Stimulated activated naive CD4-positive, alpha-beta T cell treated with Interleukin-2 at 50 U/mL for 16 hours (primary cell): Measurements from ENCODE around the gene DOCK1.

Source experiments
- DNase-seq: peaks from one replicate; lab custom pipeline; 2025; lab: John Stamatoyannopoulos, UW

Gene DOCK1

DNA sequence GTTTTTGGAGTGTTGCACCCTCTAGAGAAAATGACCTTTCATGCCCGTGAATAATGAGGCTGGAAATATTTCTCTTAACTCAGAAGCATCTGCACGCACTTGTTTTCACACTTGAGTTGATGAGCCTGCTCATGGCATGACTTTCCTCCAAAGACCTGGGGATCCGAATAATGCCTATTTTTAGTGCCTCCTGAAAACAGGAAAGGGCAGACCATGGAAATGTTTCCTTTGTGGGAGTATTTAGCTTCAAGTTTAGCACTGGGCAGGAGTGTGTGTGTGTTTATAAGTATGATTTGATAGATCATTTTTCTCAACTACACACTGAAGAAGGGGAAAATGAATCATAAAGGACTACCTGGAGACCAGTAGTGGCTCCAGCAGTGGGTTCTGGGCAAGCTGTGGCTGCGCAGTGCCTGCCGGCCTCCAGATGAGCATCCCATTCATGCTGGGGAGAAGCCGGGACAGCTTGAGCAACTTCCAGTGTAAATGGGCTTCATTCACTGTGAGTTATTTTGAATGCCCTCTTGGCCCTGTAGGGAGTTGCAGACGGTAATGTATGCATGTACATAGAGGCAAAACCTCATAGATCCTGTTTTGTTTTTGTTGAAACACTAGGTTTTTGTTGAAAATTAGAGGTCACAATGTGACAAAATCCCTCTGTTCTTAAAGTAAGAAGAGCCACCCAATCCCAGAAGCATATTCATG is 408.9 kb downstream of the DOCK1 start:
- no peak for DNase-seq

DNA sequence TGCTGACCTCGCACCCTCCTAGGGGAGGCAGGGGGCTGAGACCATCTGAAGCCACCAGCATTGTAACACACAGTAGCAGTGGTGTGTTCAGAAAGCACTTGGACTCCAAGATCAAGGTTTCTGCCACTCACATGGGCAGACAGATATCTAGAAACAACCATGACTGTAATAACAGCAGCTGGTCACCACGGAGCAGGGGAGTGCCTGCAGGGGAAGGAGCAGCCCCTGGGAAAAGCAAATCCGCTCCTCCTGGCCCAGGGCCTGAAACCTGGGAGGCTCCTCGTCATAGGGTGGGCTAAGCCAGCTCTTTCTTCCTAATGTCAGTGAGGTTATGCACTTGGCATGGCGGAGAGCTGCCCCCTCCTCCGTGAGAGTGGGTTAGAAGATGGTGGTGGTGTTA is 409.6 kb downstream of the DOCK1 start:
- DNase-seq = no peak

DNA sequence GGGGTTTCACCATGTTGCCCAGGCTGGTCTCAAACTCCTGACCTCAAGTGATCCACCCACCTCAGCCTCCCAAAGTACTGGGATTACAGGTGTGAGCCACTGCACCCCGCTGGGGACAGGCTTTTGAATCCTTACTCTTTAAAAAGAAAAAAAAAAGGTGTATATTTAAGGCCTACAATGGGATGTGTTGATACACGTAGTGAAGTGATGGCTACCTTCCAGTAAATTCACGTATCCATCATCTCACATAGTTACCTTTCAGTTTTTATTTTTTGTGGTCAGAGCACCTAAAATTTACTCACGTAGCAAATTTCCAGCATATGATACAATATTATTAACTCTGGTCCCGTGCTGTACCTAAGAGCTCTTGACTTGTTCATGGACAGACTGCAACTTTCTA is 410.7 kb downstream of the DOCK1 start:
- DNase-seq = no peak

DNA sequence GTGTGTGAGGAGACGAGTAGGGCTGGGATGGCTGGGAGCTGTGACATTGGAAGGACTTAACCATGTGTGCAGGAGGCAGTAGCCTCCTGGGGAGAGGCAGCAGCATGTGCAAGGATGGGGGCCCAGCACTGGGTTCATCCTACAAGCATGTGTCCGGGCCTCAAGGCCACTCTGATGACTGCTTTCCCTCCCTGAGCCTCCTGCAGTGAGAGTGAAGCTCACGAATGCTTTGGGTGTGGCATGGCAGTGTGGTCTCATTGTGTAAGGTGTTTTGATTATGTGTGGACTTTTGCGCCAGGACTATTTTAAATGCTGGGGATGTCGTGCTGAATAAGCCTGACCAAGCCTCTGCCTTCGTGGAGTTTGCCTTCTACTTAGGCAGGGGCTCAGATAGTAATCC is 413.2 kb downstream of the DOCK1 start:
- no peak for DNase-seq

DNA sequence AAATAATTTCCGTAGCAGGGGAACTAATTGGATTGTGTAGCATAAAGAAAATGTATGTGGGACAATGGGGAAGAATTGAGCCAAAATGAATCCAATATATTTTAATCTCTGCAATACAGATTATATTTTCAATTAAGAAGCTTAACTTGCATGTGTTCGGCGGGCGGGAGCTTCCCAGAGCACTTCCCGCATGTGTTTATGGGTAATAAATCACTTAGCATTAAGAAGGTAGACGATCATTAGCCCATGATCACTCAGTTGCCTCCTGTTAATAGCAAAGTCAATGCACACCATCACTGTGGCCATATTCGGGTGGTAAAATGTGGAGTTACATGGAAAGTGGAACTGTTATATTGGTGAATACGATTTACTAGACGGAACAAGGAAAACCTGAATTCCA is 414.0 kb downstream of the DOCK1 start:
- DNase-seq = no peak

DNA sequence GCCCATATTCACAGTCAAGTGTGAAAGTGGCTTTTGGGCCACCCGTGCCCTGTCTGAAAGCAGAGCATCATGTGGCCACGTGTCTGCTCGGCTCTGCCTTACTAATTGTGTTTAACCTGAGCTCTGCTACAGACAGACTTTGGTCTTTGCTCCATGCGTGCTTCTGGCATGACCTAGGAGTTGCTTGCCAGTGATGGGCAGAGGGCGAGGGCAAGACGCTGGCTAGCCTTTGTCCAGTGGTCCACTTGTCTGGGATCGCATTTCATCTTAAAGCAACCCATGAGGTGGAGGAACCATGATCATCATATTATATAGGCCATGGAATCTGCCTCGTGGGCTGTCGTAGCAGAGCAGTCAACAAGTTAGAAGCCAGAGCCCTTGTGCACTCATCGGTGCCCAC is 414.5 kb downstream of the DOCK1 start:
- no peak for DNase-seq

DNA sequence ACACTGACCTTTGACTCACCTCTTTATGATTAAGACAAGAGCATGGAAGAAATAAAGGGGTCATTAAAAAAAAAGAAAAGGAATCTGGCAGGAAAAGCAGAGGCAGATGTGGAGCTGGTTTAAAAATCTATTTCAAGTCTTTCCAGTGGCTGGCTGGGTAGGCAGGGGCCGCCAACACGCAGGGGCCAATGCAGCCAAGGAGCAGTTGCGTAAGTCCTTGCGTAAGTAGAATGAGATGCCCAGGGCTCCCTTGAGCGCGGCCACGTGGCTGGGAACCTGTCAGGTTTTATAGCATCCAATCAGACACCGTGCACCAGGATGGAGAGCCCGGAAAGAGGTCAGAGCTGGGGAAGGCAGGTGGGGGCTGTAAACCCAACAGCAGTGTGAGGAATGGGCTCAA is 414.9 kb downstream of the DOCK1 start:
- no peak for DNase-seq

DNA sequence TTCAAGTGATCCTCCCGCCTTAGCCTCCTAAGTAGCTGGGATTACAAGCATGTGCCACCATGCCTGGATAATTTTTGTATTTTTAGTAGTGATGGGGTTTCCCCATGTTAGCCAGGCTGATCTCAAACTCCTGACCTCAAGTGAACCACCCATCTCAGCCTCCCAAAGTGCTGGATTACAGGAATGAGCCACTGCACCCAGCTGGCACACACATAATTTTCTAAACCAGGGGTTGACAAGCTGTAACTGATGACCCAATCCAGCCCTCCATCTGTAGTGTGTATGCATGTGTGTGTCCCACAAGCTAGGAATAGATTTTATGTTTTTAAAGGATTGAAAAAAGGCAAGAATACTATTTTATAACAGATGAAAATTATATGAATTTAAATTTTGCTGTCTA is 417.1 kb downstream of the DOCK1 start:
- DNase-seq = no peak

DNA sequence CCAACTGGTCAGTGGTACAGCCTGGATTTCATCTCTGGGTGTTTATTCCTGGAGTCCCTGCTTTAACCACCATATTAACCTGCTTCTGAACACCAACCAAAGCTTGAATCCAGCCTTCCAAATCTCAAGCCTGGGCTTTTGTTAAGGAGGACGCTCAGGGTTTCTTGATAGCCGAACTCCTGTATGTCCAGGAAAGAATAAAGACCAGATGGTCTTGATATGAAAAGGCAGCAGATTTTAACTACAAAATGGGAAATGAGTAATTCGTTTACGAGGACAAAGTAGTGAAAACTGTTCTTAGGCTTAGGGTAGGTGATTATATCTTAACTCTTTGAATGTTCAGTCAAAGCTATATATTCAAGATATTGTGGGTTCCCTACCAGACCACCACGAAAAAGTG is 420.3 kb downstream of the DOCK1 start:
- no peak for DNase-seq

DNA sequence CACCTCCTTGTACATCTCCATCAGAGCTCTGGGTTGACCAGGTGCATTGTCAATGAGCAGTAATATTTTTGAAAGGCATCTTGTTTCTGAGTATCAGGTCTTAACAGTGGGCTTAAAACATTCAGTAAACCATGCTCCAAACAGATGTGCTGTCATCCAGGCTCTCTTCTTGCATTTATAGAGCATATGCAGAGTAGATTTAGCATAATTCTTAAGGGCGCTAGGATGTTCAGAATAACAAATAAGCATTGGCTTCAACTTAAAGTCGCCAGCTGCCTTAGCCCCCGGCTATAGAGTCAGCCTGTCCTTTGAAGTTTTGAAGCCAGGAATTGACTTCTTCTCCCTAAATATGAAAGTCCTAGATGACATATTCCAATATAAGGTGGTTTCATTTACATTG is 421.7 kb downstream of the DOCK1 start:
- DNase-seq = no peak

DNA sequence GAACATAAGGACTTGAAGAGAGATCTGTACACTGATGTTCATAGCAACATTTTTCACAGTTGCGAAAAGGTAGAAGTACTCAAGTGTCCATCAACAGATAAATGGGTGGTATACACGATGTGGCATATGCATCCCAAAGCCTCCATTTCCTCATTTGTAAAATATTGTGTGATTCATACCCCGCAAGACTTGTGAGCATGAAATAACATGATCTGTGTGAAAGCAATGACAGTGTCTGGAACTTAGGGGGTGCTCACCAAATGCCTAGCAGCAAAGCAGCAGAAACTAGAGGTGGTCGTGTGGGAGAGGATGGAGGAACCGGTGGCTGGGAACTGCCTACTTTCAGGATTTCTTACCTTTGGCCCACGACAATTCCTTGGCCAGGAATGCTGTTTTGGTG is 426.5 kb downstream of the DOCK1 start:
- no peak for DNase-seq

DNA sequence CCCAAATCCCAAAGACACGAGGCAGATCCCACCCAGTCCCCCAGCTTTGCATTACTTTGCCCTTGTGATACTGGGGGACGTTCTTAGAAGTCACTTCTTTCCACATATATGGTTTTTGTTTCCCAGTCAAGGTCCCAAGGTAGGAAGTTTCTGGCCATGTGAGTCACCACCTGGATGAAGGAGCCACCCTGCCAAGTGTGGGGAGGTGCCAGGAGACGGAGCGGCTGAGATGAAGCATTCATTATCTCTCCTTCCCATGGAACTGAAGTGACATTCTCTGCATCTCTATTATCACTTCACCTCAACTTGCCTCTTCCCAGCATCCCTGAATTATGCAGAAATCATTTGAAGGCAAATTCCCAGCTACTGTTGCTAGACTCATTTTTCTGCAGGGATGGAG is 427.4 kb downstream of the DOCK1 start:
- no peak for DNase-seq

DNA sequence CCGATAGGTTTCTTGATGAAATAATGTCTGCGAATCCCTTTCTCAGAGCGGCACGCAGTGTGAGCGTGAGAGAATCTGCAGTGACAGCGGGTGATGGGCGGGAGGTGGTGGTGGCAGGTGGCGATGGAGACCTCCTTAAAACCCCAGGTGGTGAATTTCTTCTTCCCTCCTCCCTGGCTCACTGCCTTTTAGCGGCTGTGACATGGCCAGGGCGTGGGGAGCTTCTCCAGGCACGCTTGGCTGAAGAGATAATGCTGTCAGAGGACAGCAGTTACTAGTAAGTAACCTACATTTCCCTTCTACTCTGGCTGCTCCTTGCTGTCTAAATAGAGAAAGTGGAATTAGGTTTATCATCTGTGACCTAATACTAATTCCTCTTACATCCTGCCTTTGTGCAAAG is 432.6 kb downstream of the DOCK1 start:
- no peak for DNase-seq

DNA sequence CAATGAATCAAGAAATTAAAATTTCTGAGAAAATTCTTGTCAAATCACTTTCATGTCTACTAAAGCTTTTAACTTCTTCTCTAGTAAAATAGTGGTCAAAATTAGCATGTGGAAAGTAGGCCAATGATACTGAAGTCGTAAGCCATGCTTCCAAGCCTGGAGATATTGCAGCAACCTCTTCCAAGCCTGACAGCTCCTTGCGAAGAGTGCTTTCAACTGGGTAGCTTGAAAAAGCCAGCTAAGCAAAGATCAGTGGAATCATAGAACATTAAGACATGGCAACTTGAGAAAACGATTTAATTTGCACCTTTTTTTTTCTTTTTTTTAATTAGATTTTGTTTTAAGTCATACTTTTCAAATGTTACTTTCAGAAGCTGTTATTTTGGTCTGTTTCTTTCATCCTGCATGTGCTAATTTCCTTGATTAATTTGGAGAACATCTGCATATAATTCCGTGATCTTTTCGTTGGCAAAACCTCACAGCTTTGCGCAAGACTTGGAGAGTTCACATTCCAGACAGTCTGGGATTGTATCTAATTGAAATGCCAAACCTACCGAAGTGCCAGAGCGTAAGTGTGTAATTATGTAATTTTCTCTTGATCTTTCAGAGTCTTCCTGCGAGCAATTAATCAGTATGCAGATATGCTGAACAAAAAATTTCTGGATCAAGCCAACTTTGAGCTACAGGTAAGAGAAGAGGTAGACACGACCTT is 433.3 kb downstream of the DOCK1 start:
- DNase-seq = no peak

DNA sequence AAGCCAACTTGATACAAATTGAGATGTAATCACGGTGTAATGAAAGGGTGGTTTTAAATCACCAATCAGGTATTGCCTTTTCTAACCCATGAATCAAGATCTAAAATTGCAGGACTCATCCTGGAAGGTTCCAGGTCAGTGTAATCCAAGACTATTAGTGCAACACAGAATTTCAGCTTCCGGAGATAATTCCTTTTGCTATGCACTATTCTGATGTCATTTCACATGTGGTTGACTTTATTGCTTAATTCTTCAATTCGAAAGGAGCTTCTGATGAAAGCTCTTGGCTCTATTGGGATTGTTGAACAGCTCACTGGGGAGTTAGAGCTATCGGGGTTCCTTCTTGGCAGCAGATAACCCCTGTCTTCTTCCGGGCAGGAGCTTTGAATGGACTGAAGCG is 438.6 kb downstream of the DOCK1 start:
- no peak for DNase-seq

DNA sequence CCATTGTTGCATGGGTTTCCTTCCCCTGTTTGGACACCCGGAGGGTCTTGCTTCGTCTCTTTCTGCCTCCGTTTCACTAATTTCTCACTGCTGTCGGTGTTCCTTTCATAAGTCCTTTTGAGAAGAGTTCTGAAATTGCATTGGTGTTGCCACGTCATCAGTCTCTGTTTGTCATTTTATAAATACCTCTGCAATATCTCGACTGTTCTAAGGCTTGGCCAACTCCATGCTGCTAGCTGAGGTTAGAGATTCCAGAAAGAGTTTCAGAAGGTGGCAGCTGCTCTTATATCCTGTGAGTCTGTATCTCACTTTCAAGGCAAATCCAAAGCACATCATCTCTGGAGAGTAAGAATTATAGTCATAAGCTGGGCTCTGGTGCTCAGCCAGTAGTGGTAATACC is 439.1 kb downstream of the DOCK1 start:
- DNase-seq = no peak

DNA sequence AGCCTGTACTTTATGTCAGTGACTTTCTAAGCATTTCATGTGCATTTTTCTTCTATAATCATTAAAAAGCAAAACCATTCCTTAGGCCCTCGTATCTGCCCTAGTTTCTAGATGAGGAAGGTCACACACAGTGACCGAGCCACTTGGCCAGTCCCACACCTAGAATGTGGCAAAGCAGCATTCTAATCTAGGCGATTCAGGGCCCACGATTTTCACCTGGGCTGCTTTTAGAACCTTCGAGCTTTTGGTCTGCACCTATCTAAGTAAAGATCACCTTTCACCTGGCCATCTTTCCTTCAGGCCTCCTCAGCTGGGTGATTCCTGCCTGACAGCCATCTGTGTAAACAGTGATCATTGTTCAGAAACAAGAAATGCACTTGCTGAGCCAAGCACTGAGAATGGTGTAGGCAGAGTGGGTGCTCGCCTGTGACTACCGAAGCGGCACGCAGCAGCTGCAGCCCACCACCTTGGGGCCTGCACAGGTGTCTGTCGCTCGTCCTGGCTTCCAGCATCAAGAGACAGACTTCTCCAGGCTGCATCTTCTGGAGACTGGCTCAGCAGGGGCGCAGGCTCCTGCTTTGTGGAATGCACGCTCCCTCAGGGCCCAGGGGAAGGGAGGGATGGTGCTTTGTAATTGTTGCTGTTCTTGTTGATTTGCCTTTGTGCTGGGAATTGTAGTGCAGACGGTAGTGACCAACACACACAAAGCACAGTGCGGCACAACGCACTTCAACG is 440.2 kb downstream of the DOCK1 start:
- no peak for DNase-seq

DNA sequence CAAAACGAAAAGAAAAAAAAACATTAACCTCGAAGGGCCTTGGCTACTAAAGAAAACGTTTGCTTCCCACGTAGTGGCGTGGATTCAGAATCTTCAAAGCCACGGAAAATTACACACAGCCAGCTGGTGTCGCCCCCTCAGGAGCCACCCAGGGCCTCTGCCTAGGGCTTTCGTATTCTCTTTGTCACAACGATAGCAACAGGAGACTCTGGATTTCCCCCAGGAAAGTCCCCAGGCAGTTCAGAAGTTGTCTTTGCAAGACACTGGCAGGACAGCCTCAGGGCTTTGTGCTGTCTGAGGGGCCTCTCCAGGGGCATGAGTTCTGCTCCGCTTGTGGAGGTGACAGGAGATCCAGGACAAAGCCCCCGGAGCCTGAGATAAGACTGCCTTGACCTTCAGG is 441.4 kb downstream of the DOCK1 start:
- DNase-seq = no peak

DNA sequence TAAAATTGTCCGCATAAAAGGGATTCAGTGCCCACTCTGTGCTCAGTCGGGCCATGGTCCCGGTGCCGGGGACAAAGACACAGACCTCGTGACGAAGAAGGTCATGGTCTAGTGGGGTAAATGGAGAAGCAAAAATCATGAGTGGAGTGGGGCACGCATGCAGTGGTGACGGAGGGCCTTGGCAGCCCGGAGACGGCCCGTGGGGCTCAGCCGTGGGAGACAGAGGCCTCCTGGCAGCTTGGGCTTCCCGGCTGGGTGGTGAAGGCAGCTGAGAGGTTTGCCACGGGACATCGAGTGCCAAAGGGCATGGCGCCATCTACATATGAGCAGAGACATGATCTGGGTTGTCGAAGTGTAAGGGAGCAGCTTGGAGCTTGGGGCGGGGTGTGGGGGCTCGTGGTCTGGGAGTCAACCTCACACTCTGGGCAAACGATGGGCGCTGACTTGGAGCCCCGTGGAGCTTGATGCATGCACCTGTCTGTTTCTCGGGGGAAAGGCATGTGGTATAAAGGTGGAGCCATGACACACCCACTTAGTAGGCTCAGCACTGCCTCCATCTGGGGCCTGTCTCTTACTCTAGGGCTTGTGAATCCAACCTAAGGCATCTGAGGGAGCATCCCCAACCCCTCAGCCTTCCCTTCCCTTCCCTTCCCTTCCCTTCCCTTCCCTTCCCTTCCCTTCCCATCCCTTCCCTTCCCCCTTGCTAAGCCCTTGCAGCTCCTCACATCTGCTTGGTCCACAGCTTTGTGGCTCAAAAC is 442.2 kb downstream of the DOCK1 start:
- no peak for DNase-seq

DNA sequence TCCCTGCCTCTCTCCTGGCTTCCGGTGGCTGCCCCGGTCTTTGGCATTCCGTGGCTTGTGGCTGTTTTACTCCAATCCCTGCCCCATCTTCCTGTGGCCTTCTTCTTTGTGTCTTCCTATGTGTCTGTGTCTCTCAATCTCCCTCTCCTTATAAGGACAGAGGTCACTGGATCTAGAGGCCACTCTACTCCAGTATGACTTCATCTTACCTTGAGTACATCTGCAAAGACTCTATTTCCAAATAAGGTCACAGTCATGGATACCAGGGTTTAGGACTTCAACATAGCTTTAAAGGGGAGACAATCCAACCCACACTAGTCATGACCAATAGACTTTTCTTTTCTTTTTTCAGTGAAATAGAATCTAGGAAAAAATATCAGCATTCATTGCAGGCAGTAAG is 444.5 kb downstream of the DOCK1 start:
- DNase-seq = no peak

DNA sequence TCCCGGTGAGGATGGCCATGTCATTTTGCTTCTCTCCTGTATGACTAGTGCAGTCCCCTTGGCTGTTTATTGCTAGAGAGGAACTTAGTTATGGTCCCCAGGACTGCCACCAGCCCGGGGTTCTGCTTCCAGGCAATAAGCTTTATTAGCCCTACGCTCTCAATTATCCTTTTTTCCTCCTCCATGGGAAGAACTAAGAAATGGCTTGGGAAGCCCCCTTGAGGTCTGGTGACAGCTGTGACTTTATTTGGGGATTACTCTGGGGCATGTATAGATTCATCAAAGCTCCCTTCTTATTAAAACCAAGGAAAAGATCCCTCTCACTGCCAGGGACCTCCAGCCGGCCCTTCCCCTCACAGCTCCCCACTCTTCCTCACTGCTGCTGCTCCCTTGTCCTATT is 446.3 kb downstream of the DOCK1 start:
- no peak for DNase-seq

DNA sequence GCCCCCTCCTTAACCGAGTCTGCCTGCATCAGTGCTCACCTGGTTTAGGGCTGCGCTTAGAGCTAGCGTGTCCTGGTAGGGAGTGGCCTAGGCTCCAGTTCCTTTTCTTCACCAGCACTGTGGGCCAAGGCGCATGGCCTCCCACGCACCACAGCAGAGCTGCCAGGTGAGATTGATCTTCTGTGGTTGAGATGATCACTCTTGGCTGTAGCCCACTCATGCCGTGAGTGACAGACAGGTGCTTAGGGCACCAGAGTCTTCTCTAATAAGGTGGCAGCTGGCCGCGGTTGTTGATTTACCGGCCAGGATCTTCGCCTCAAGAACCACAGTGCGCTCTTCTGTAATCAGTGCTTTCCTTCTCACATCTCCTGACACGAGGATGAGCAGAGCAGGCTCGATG is 448.3 kb downstream of the DOCK1 start:
- no peak for DNase-seq

DNA sequence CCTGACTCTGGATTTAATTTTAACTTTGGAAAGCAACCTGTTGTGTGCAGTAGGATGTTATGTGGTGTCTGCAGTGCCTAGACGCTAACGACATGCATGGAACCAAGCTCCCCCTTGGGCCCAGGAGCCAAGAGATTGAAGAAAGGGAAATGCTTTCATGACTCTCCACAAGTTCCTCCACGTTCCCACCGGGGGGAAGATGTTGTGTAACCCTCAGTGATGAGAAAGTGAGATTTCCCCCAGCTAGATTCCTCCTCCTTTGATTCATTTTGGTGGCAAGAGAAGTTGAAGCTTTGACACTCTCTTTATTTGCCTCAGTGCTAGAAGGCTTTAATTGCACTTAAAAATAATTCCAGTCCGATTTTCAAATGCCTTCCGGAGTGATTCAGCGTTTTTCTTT is 449.0 kb downstream of the DOCK1 start:
- DNase-seq = no peak
